Ascending aorta (tissue), 2 donors: ENCODE results near the gene IGSF3. TPM values are rescaled to one million over a fixed set of nuclear protein-coding genes. Genes with fewer than 3 reads are reported as not detected.

ENCODE experiments used
- DNase-seq, 2 donors: peaks; one replicate each; pipeline ENCODE4 v3.0.0-alpha.2; 2019; ENCODE audit warnings: low spot score in 2 of 2
- H3K27ac ChIP-seq, 2 donors: fragments of 200-600 bp; sonication (generic); one replicate each; pipeline ENCODE4 v1.5.1; 2016 to 2017; ENCODE audit warnings: mild to moderate bottlenecking in 1 of 2
- H3K27me3 ChIP-seq: fragments of 200-600 bp; sonication (generic); one replicate; pipeline ENCODE4 v1.5.1; 2017
- H3K36me3 ChIP-seq, 2 donors: fragments of 200-600 bp; sonication (generic); one replicate each; pipeline ENCODE4 v1.5.1; 2016
- H3K4me1 ChIP-seq, 2 donors: fragments of 200-600 bp; sonication (generic); one replicate each; pipeline ENCODE4 v1.5.1; 2016 to 2017; ENCODE audit warnings: mild to moderate bottlenecking in 1 of 2
- H3K4me3 ChIP-seq, 2 donors: fragments of 200-600 bp; sonication (generic); one replicate each; pipeline ENCODE4 v1.5.1; 2016 to 2017; ENCODE audit warnings: mild to moderate bottlenecking in 1 of 2
- H3K9me3 ChIP-seq, 2 donors: fragments of 200-600 bp; sonication (generic); one replicate each; pipeline ENCODE4 v1.5.1; 2016
- intact Hi-C: fragments of 100-400 bp; cut with DNase I; formaldehyde crosslinking; loops from one replicate; pipeline ENCODE4 v1.15.1; 2023
- total RNA-seq: library from RNA; depleted of rRNA; stranded (reverse); fragments of >200 nt; gene quantifications from one replicate; pipeline ENCODE4 v1.1.0, GENCODE V29; 2016
- TF ChIP-seq, protein P1 (sequence below), 3 experiments: fragments of 200-600 bp in 2 of 3; fragments of 450-650 bp in 1 of 3; sonication (generic) in 2 of 3; IDR thresholded peaks; one replicate each; pipeline ENCODE4 v1.5.1; 2016 to 2019; ENCODE audit warnings: antibody characterized with exemption in 3 of 3, mild to moderate bottlenecking in 1 of 3, moderate library complexity in 1 of 3

Gene IGSF3
- total RNA-seq, 1 donor from 2014 or later: 0.64 TPM

DNA sequence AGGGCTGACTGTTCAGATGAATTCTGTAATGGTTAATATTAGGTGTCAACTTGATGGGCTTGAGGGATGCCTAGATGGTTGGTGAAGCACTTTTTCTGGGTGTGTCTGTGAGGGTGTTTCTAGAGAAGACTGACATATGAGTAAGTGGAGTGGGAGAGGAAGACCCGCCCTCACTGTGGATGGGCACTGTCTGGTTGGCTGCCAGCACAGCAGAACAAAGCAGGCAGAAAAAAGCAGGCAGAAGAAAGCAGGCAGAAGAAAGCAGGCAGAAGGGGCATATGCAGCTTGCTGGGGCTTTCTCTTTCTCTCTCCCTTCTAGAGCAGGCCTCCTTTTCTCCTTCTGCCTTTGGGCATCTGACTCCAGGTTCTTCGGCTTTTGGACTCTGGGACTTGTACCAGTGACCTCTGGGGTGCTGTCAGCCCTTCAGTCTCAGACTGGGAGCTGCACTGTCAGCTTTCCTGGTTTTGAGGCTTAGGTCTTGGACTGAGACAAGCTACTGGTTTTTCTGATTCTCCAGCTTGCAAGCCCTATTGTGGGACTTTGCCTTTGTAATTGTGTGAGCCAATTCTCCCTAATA, 43.8 kb upstream of the IGSF3 start:
- H3K9me3 ChIP-seq: no peaks in the 10 kb centered on the region
- TF ChIP-seq, protein P1, sequence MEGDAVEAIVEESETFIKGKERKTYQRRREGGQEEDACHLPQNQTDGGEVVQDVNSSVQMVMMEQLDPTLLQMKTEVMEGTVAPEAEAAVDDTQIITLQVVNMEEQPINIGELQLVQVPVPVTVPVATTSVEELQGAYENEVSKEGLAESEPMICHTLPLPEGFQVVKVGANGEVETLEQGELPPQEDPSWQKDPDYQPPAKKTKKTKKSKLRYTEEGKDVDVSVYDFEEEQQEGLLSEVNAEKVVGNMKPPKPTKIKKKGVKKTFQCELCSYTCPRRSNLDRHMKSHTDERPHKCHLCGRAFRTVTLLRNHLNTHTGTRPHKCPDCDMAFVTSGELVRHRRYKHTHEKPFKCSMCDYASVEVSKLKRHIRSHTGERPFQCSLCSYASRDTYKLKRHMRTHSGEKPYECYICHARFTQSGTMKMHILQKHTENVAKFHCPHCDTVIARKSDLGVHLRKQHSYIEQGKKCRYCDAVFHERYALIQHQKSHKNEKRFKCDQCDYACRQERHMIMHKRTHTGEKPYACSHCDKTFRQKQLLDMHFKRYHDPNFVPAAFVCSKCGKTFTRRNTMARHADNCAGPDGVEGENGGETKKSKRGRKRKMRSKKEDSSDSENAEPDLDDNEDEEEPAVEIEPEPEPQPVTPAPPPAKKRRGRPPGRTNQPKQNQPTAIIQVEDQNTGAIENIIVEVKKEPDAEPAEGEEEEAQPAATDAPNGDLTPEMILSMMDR (IDR thresholded peaks at IDR 0.05): no peak
- H3K4me1 ChIP-seq: peaks cover 0 to 6% of the 10 kb centered on the region in 2 donors
- H3K4me3 ChIP-seq: no peak overlapping the region
- no peak for DNase-seq
- H3K36me3 ChIP-seq: no peaks in the 10 kb centered on the region
- intact Hi-C loops: no loop called here
- H3K27ac ChIP-seq: no peak overlapping the region
- no peaks in the 10 kb centered on the region for H3K27me3 ChIP-seq

DNA sequence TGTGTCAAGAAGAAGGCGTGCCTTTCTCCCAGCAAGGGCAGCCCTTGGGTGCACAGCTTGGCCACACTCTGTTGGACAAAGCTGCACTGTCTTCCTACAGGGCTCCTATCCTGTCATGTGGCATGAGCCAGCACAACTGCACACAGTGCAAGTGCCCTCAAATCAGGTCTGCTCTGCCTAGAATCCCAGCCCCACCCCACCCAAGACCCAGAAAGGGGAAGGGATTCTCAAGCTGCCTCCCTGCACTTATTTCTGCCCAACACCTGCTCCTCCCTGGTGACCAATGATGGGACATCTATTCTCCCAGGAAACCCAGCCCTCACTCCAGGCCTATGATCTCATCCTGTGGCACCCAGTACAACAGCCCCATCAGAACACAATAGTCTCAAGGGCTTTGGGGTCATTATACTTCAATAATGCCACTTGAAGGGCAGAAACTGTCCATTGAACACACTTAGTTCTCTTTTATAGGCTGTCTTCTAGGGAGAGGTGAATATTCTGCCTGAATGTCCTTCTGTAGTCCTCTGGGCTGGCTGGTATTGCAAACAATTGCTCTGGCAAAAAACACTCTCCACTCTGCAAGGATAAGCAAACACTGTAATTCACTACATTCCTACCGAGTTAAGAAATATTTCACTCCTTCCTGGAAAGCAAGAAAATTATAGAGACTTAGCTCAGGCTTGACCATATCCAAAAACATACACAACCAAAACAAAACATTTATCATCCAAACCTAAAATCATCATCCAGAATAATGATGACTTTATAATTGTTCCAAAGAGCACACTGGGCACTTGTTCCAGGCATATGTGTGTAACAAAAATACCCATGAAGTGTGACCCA, 43.1 kb upstream of the IGSF3 start:
- intact Hi-C loops: no loop called here
- Histone ChIP-seq H3K9me3 (no peaks in the 10 kb centered on the region), H3K4me3 (no peak overlapping the region), H3K27ac (no peak overlapping the region), H3K4me1 (peaks cover 0 to 6% of the 10 kb centered on the region in 2 donors), H3K36me3 (no peaks in the 10 kb centered on the region), H3K27me3 (no peaks in the 10 kb centered on the region)
- TF ChIP-seq, protein P1 (IDR thresholded peaks at IDR 0.05): no peak
- DNase-seq: no peak

DNA sequence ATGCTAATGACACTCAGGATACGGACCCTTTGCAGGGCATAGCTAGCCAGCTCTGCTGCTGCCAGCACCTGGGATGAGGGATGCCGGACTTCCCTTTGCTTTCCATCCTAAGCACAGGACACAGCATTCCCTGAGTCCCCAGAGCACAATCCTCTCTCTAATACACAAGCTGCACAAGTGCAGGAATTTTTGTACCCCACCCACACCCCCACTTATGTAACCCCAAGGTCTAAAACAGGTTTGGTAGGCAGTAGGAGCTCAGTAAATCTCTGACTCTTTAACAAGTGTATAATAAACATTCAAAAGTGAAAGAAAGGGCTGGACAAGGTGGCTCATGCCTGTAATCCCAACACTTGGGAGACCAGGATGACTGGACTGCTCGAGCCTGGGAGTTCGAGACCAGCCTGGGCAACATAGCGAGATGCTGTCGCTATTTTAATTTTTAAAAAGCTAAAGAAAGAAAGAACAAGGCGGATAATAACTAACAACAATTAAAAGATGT, 42.2 kb upstream of the IGSF3 start:
- DNase-seq: no peak
- no peak overlapping the region for H3K4me3 ChIP-seq
- peaks cover 0 to 6% of the 10 kb centered on the region in 2 donors for H3K4me1 ChIP-seq
- no peak overlapping the region for H3K27ac ChIP-seq
- TF ChIP-seq, protein P1 (IDR thresholded peaks at IDR 0.05): no peak
- intact Hi-C loops: no loop called here
- no peaks in the 10 kb centered on the region for H3K9me3 ChIP-seq
- no peaks in the 10 kb centered on the region for H3K36me3 ChIP-seq
- H3K27me3 ChIP-seq: no peaks in the 10 kb centered on the region

DNA sequence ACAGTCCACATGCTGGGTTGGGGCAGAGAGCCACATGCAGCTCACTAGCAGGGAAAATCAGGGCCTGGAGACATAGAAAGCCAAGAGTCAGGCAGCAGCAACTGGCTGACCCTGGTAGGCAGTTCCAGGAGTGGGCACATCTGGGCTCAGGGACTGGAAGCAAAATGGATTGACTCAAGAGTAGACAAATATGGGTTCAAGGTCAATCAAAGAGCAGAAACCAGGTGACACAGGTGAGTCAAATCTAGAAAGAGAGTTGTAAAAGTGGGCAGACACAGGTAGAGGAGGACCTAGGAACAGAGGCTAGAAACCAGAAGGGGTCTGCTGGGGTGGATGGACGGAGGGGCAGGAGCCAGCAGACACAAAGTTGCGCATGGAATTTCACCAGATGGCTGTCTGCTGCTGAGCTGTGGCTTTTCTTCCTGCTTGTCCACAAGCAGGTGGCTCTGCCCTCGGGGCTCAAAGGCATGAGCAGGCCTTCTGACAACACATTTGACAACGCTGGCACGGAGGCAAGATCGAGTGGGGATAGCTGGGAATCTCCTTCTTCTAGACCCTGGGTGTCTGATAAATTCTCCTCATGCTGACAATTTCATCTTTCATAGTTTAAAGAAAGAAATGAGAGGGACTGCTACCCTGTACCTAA, 40.8 kb upstream of the IGSF3 start:
- peaks cover 0 to 6% of the 10 kb centered on the region in 2 donors for H3K4me1 ChIP-seq
- H3K36me3 ChIP-seq: no peaks in the 10 kb centered on the region
- intact Hi-C loops: no loop called here
- no peak overlapping the region for H3K4me3 ChIP-seq
- no peaks in the 10 kb centered on the region for H3K27me3 ChIP-seq
- TF ChIP-seq, protein P1 (IDR thresholded peaks at IDR 0.05): no peak
- no peak for DNase-seq
- no peak overlapping the region for H3K27ac ChIP-seq
- H3K9me3 ChIP-seq: no peaks in the 10 kb centered on the region

- H3K9me3 ChIP-seq: peaks cover 0 to 3% of the 10 kb centered on the region in 2 donors
- TF ChIP-seq, protein P1 (IDR thresholded peaks at IDR 0.05): no peak
- intact Hi-C loops: no loop called here
- H3K4me3 ChIP-seq: no peak overlapping the region
- H3K36me3 ChIP-seq: no peaks in the 10 kb centered on the region
- no peaks in the 10 kb centered on the region for H3K27me3 ChIP-seq
- peaks cover 0 to 6% of the 10 kb centered on the region in 2 donors for H3K4me1 ChIP-seq
- DNase-seq: no peak
- H3K27ac ChIP-seq: no peak overlapping the region
Measured at GRCh38 chr1:116706841-116707240, 39.3 kb upstream of the IGSF3 start.
